GM19238 (cell line): ENCODE data around the gene ZNF322.

Source experiments
- DNase-seq: peaks from one replicate; pipeline ENCODE4 v3.0.0; 2011; ENCODE audit warnings: low spot score; ENCODE audit not compliant: insufficient read length

ZNF322 gene

GRCh38 chr6:26592649-26593048, 66.9 kb downstream of the ZNF322 start:
- DNase-seq = no peak

DNA sequence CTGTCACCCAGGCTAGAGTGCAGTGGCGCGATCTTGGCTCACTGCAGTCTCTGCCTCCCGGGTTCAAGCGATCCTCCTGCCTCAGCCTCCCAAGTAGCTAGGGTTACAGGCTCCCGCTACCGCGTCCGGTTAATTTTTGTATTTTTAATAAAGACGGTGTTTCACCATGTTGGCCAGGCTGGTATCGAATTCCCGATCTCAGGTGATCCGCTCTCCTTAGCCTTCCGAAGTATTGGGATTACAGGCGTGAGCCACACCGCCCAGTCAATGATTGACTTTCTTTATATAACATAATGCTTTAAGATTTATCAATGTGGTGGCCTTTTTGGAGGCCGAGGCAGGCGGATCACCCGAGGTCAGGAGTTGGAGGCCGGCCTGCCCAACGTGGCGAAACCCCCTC, 70.6 kb downstream of the ZNF322 start:
- DNase-seq = no peak
